Suprapubic skin (tissue), 3 donors: Measurements from ENCODE around the gene TMEM164.

Experiments used
- CTCF ChIP-seq, 2 donors: fragments of 200-600 bp in 1 of 2; fragments of 450-650 bp in 1 of 2; sonication (generic) in 1 of 2; IDR thresholded peaks; one replicate each; pipeline ENCODE4 v1.5.1; 2016 to 2019; ENCODE audit warnings: antibody characterized with exemption in 2 of 2, mild to moderate bottlenecking in 1 of 2, moderate library complexity in 1 of 2
- EP300 ChIP-seq: sonication (generic); formaldehyde crosslinking; IDR thresholded peaks from one replicate; pipeline ENCODE4 v1.6.1; 2017; ENCODE audit warnings: antibody characterized with exemption
- POLR2A ChIP-seq, 2 donors: fragments of 450-650 bp; IDR thresholded peaks; one replicate each; pipeline ENCODE4 v1.6.1; 2017; ENCODE audit warnings: antibody characterized with exemption in 2 of 2, mild to moderate bottlenecking in 2 of 2, moderate library complexity in 2 of 2

- no peak for TF ChIP-seq CTCF (IDR thresholded peaks at IDR 0.05)
- no peak for TF ChIP-seq POLR2A (IDR thresholded peaks at IDR 0.05)
- TF ChIP-seq EP300: no peak
These were observed 48.6 kb upstream of the TMEM164 start for GRCh38 chrX:109954333-109954732.
